PC-3 (cell line): ENCODE measurements around the gene HDAC4. TPM values are rescaled to one million over a fixed set of nuclear protein-coding genes. Genes with fewer than 3 reads are reported as not detected.
A peak's percentile ranks its signal among the peaks of the same experiment; 100 is the strongest.

ENCODE experiments used
- ATAC-seq: fragments of 200-7000 bp; cut with Tn5 transposase; 2 replicates; pipeline ENCODE4 v1.9.1; 2020; ENCODE audit warnings: mild to moderate bottlenecking, moderate library complexity
- BruUV-seq: library from RNA; stranded (reverse); fragments of 400-500 nt; replicated peaks from 2 replicates; lab custom pipeline; 2021; lab: Mats Ljungman, UMichigan
- CTCF ChIA-PET: fragments of 300-600 bp; sonication (Branson Sonifier 250); formaldehyde crosslinking; loops from one replicate; lab custom pipeline; 2022; ENCODE audit warnings: antibody characterized with exemption; lab: Charles Lee
- POLR2A ChIA-PET: fragments of 300-600 bp; sonication (Branson Sonifier 250); formaldehyde crosslinking; loops from one replicate; lab custom pipeline; 2022; ENCODE audit warnings: antibody characterized with exemption; ENCODE audit not compliant: unreplicated experiment; lab: Charles Lee
- DNase-seq: peaks from one replicate; pipeline ENCODE4 v3.0.0-alpha.2; 2015
- H2AFZ ChIP-seq: fragments of 300-600 bp; sonication (generic); 2 replicates; pipeline ENCODE4 v1.6.0; 2016; ENCODE audit warnings: antibody characterized with exemption, low read length
- H3F3A ChIP-seq: fragments of 300-600 bp; sonication (generic); one replicate; pipeline ENCODE4 v1.6.0; 2017; ENCODE audit warnings: antibody characterized with exemption, low read length, control low read depth, mild to moderate bottlenecking; ENCODE audit not compliant: unreplicated experiment
- H3K27ac ChIP-seq: fragments of 300-600 bp; sonication (generic); 2 replicates; pipeline ENCODE4 v1.5.1; 2016; ENCODE audit warnings: mild to moderate bottlenecking, low read length
- H3K27me3 ChIP-seq: fragments of 300-600 bp; sonication (generic); 2 replicates; pipeline ENCODE4 v1.6.1; 2016; ENCODE audit warnings: low read length, mixed read lengths
- H3K36me3 ChIP-seq: fragments of 300-600 bp; sonication (generic); 2 replicates; pipeline ENCODE4 v1.6.1; 2016; ENCODE audit warnings: low read depth, mixed run types, low read length, mixed read lengths
- H3K4me1 ChIP-seq: fragments of 300-600 bp; sonication (generic); 2 replicates; pipeline ENCODE4 v1.5.1; 2016; ENCODE audit warnings: low read length; ENCODE audit not compliant: insufficient read depth
- H3K4me2 ChIP-seq: fragments of 300-600 bp; sonication (generic); 2 replicates; pipeline ENCODE4 v1.6.0; 2016; ENCODE audit warnings: low read length
- H3K4me3 ChIP-seq: fragments of 300-600 bp; sonication (generic); 2 replicates; pipeline ENCODE4 v1.5.1; 2016; ENCODE audit warnings: mild to moderate bottlenecking, low read length, mixed read lengths
- H3K79me2 ChIP-seq: fragments of 300-600 bp; sonication (generic); 2 replicates; pipeline ENCODE4 v1.6.1; 2017; ENCODE audit warnings: low read length, mixed read lengths
- H3K9ac ChIP-seq: fragments of 300-600 bp; sonication (generic); 2 replicates; pipeline ENCODE4 v1.6.0; 2016; ENCODE audit warnings: mild to moderate bottlenecking, low read length
- H3K9me2 ChIP-seq: fragments of 300-600 bp; sonication (generic); replicated peaks from 2 replicates; pipeline ENCODE4 v1.6.1; 2016; ENCODE audit warnings: mixed run types, low read length, mixed read lengths
- H3K9me3 ChIP-seq: fragments of 300-600 bp; sonication (generic); 2 replicates; pipeline ENCODE4 v1.6.1; 2016; ENCODE audit warnings: low read length, mixed read lengths
- H4K20me1 ChIP-seq: fragments of 300-600 bp; sonication (generic); 2 replicates; pipeline ENCODE4 v1.6.1; 2016; ENCODE audit warnings: low read length, mixed read lengths
- EZH2 ChIP-seq: fragments of 300-600 bp; sonication (generic); IDR thresholded peaks from one replicate; pipeline ENCODE4 v1.6.1; 2017; ENCODE audit warnings: antibody characterized with exemption, mild to moderate bottlenecking, low read length; ENCODE audit not compliant: unreplicated experiment
- EZH2phosphoT487 ChIP-seq: fragments of 300-600 bp; sonication (generic); IDR thresholded peaks from 2 replicates; pipeline ENCODE4 v1.6.1; 2018; ENCODE audit warnings: mild to moderate bottlenecking, antibody characterized with exemption, low read length, borderline replicate concordance
- intact Hi-C: fragments of 100-400 bp; cut with micrococcal nuclease; formaldehyde crosslinking; loops from 2 replicates; pipeline ENCODE4 v1.9.0; 2023
- total RNA-seq: library from RNA; depleted of rRNA; stranded (reverse); fragments of >200 nt; gene quantifications from 2 replicates; pipeline ENCODE4 v1.2.3, GENCODE V29; 2014
- TF ChIP-seq, protein P1 (sequence below): fragments of 300-600 bp; sonication (generic); conservative IDR thresholded peaks from 2 replicates; pipeline ENCODE4 v1.5.1; 2017; ENCODE audit warnings: antibody characterized with exemption, low read depth, mild to moderate bottlenecking, low read length

Gene HDAC4
- total RNA-seq, 1 experiment from 2014 or later: 8.5 TPM

DNA sequence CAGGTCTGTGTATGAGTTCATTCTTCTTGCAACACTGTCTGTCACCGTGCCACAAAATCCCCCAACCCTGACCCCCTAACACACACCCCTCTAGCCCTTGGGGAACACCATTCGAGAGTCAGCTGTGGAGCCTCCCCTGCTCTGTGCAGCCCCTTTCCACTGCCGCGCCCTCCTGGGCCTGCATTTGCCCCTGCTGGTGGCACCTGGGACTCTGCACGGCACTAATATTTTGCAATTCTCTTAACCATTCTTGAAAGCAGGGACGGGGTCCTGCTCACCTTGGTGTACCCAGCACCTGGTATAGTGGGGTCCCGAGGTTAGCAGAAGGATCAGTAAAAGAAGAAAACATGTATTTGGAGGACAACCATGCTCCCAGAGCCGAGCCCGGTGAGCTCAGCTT, 124.0 kb downstream of the HDAC4 start:
- H3K27ac ChIP-seq: no peak overlapping the region
- peaks cover 40% of the 10 kb centered on the region for H3K4me1 ChIP-seq
- H3K4me2 ChIP-seq: no peak overlapping the region
- no peaks in the 10 kb centered on the region for H3K9me2 ChIP-seq
- H3K9ac ChIP-seq: no peak overlapping the region
- no TSS peak for BruUV-seq
- no peak for ATAC-seq
- TF ChIP-seq EZH2phosphoT487: no peak
- TF ChIP-seq, protein P1, sequence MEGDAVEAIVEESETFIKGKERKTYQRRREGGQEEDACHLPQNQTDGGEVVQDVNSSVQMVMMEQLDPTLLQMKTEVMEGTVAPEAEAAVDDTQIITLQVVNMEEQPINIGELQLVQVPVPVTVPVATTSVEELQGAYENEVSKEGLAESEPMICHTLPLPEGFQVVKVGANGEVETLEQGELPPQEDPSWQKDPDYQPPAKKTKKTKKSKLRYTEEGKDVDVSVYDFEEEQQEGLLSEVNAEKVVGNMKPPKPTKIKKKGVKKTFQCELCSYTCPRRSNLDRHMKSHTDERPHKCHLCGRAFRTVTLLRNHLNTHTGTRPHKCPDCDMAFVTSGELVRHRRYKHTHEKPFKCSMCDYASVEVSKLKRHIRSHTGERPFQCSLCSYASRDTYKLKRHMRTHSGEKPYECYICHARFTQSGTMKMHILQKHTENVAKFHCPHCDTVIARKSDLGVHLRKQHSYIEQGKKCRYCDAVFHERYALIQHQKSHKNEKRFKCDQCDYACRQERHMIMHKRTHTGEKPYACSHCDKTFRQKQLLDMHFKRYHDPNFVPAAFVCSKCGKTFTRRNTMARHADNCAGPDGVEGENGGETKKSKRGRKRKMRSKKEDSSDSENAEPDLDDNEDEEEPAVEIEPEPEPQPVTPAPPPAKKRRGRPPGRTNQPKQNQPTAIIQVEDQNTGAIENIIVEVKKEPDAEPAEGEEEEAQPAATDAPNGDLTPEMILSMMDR: no peak
- no peak for TF ChIP-seq EZH2
- no peaks in the 10 kb centered on the region for H3K27me3 ChIP-seq
- peaks cover 65% of the 10 kb centered on the region for H3K79me2 ChIP-seq
- DNase-seq: no peak
- H2AFZ ChIP-seq: no peak overlapping the region
- H3K9me3 ChIP-seq: no peaks in the 10 kb centered on the region
- intact Hi-C loops: no loop called here
- CTCF ChIA-PET: no interaction called here
- H3K4me3 ChIP-seq: no peak overlapping the region
- no peaks in the 10 kb centered on the region for H4K20me1 ChIP-seq
- H3F3A ChIP-seq: no peaks in the 10 kb centered on the region
- POLR2A ChIA-PET: no interaction called here
- no peaks in the 10 kb centered on the region for H3K36me3 ChIP-seq

- peaks cover 65% of the 10 kb centered on the region for H3K79me2 ChIP-seq
- DNase-seq (no peak), ATAC-seq (no peak)
- H3K9ac ChIP-seq: peak overlapping the region; percentile 47; the same call in 1 of the 2 replicates
- H3K4me2 ChIP-seq: peak overlapping the region; percentile 79
- H3K4me3 ChIP-seq: no peak overlapping the region
- H3K36me3 ChIP-seq: no peaks in the 10 kb centered on the region
- ChIA-PET CTCF (no interaction called here), POLR2A (interaction anchor here (0.5 kb wide), 1 partner anchor 28 kb away, joined by 5 read pairs; no protein-coding TSS in a partner anchor)
- H3K27ac ChIP-seq: peak overlapping the region; percentile 87
- BruUV-seq: no TSS peak
- no peaks in the 10 kb centered on the region for H4K20me1 ChIP-seq
- no peaks in the 10 kb centered on the region for H3K27me3 ChIP-seq
- H3K9me2 ChIP-seq: no peaks in the 10 kb centered on the region
- H2AFZ ChIP-seq: no peak overlapping the region; the same call in 1 of the 2 replicates
- peaks cover 40% of the 10 kb centered on the region for H3K4me1 ChIP-seq
- H3K9me3 ChIP-seq: no peaks in the 10 kb centered on the region
- H3F3A ChIP-seq: no peaks in the 10 kb centered on the region
- intact Hi-C loops: no loop called here
- TF ChIP-seq EZH2: no peak
- TF ChIP-seq EZH2phosphoT487: no peak
- TF ChIP-seq, protein P1: no peak
These were observed 124.7 kb downstream of the HDAC4 start for GRCh38 chr2:239275847-239276831.
